IPS DF 4.7 (cell line): ENCODE measurements around the gene MAP4K2.

ENCODE experiments used
- DNase-seq: peaks from one replicate; pipeline ENCODE4 v3.0.0-alpha.2; 2013; ENCODE audit warnings: low spot score; ENCODE audit errors: extremely low read depth

The MAP4K2 gene

GRCh38 chr11:64754919-64755662 is 47.9 kb downstream of the MAP4K2 start:
- DNase-seq, result no peak

DNA sequence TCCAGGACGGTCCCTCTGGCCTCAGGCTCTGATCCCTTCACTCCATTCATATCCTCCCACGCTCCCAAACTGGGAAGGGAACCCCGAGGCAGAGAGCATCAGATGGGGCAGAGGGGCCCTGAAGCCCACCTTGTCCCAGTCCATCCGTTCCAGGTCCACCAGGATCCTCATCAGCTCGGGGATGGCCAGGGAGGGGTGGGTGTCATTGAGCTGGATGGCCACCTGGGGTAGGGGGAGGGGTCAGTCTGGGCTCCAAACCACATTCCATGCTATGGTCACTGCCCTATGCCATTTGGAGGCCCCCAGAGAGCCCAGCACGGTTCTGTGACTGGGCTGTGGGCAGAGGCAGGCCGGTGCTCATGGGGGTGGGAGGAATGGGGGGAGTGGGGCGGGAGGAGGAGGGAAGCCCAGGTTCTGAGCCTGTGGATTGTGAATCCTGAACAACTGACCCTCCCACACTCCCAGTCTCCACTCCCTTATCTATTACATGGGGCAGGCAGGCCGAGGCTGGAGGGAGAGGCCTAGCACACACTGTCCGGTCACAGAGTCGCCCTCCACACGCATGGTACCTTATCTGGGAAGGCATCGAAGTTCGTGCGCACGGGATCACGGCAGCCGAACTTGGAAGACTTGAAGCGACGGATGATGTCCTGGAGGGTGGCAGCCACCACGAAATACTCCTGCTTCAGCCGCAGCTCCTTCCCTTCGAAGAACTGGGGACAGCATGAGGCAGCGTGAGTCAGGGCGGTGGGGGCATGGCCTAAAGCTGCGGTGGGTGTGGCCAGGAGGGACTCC is 48.7 kb downstream of the MAP4K2 start:
- DNase-seq, result no peak

GRCh38 chr11:64753380-64754123 is 49.5 kb downstream of the MAP4K2 start:
- DNase-seq, result no peak

- no peak for DNase-seq
Observed at GRCh38 chr11:64753019-64753379, 50.0 kb downstream of the MAP4K2 start.

GRCh38 chr11:64752175-64752970 is 50.6 kb downstream of the MAP4K2 start:
- DNase-seq, result no peak

DNA sequence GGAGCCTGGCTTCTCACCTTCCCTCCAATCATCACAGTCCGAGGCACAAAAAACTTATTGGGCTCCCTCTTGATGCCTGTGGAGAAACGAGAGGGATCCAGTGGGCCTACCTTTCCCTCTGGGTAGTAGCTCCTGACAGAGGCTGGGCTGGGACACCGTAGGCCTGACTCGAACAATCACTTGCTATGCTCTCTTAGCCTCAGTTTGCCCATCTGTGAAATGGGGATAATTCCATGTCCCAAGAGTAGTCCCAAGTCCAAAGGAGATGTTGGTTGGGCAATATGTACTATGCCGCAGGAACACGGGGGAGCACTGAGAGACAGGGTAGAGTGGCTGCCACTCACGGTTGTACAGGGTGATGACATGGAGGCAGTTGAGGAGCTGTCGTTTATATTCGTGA is 51.4 kb downstream of the MAP4K2 start:
- no peak for DNase-seq

DNA sequence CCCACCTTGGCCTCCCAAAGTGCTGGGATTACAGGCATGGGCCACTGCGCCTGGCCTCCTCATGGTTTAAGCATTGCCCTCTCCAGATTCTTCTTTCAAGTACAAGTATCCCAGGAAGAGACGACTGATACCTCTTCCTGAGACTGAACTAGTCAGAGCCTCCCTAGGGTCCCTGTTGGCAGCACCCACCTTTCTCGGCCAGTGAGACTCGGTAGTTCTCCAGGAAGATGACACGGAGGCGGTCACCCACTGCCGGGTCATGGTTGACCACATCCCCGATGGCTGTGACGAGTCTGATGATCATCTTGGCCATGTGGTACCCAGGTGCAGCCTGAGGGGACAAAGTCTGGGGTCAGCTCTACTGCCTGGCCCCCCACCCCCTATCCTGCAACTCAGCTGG is 51.9 kb downstream of the MAP4K2 start:
- no peak for DNase-seq

GRCh38 chr11:64750361-64751054 is 52.5 kb downstream of the MAP4K2 start:
- no peak for DNase-seq

DNA sequence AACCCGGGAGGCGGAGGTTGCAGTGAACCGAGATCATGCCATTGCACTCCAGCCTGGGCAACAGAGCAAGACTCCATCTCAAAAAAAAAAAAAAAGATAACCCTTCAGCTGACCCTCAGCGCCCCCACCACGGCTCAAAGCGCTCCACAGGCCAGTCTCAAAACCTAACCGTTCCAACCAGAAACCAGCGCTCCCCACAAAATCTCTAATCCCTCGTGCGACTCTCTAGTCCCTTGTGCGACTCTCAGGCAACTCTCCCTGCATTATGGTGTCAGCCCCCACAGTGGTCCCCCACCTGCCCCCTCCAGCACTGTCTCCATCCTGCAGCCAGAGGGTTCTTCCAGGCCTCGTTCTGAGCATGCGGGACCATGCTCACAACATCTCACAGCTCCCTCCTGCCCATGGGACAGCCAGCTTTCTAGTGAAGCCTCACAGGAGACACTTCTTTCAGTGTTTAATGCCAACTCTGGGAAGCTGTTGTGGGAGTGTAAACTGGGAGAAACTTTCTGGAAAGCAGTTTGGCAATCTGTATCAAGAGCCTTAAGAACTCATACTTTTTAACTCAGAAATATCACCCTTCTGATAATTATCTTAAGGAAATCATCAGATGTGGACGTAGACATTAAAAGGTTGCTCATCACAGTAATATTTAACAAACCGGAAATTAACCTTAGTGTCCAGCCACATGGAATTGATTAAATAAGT is 54.9 kb downstream of the MAP4K2 start:
- DNase-seq, result no peak

GRCh38 chr11:64746486-64746885 is 56.5 kb downstream of the MAP4K2 start:
- DNase-seq, result no peak

GRCh38 chr11:64745521-64746328 is 57.3 kb downstream of the MAP4K2 start:
- DNase-seq, result no peak

DNA sequence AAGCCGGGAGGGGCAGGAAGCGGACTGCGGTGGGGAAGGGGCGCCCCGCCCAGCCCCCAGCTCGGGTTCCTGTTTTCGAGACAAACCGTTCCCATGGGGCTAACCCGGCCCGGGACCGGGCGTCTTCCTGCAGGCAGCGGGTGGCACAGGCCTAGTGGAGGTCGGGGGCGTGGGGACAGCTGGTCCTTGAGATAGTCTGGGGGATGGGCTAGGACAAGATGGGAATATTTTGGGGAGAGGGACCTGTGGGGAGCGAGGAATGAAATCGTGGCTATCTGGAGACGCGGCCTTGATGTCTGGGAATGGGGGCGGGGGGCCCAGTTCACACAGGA is 57.9 kb downstream of the MAP4K2 start:
- no peak for DNase-seq

DNA sequence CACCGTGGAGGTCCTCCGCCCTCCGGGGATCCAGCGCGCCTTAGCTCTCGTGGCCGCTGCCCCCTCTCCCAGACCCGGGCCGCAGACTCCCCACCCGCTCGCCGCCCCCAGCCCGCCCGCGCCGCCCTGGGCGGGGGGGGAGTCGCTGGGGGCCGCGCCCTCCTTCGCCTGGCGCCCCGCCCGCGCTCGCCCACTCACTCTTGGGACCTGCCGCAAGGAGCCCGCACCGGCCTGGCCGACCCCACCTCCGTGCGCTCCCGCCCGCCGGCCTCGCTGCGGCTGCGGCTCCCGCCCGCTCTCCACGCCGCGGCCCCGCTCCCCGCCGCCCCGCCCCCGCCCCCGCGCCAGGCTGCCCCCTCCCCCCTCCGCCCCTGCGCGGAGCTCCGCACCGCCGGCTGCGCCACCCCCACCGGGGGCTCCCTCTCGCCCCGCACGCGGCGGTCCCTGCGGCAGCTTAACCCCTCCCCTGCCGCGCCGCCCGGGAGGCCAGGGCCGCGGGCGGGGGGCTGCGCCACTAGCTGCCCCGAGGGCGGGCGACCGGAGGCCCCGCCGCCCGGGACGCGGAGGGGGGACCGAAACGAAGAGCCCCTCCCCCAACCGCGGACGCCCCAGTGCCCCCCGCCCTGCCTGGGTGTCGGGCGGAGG is 58.3 kb downstream of the MAP4K2 start:
- DNase-seq, result no peak

GRCh38 chr11:64743591-64744543 is 59.1 kb downstream of the MAP4K2 start, which contains the start of gene RASGRP2:
TSS of gene RASGRP2 (minus strand) at chr11:64744142. CDS start at chr11:64742866, 1,276 bp downstream.
- no peak for DNase-seq

- no peak for DNase-seq
Observed at GRCh38 chr11:64742889-64743590, 60.0 kb downstream of the MAP4K2 start.

- DNase-seq, result no peak
Observed at GRCh38 chr11:64742087-64742888, 60.7 kb downstream of the MAP4K2 start.
